ENCODE measurements around the gene ADCY9.

DNA sequence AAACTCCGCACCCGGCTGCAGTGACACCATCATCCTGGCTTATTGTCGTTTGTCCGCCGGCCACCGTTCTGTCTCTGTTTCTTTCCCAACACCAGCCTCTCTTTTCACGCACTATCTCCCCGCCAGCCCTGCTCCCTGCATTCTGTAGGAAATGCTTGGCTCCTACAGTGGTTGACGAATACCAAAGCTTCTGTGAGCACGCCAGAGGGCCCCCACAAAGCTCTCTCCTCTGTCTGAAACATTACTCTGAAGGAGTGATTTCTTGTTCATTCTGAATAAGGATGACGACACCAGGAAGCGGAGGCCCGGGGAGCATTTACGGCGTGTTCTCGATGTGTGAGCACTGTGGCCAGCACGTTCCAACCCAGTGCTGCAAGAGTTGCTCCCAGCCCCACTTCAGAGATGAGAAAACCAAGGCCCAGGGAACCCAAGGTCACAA is 58.8 kb downstream of the ADCY9 start:
- TF ChIP-seq POLR2AphosphoS5 (IDR thresholded peaks at IDR 0.05; ENCODE audit: low read depth, low read length) = no peak
- TF ChIP-seq SIN3A (IDR thresholded peaks at IDR 0.05; ENCODE audit: borderline replicate concordance, insufficient read depth, low read length) = no peak
